ENCODE data around the gene FHL5.
"Not testable (repeated sequence)": the region's sequence is repeated elsewhere in the genome, so short reads cannot be mapped to it uniquely, and the experiment has no call there.

Gene FHL5

GRCh38 chr6:96547654-96548053 is 15.3 kb upstream of the FHL5 start:
- H3K4me3 ChIP-seq (ENCODE audit: low read depth, low read length): no peak overlapping the region
- no peaks in the 10 kb centered on the region for H3K9me3 ChIP-seq (ENCODE audit: control insufficient read depth, insufficient read depth, low read length)
- no peak overlapping the region for H3K27ac ChIP-seq (ENCODE audit: low read depth, low read length)
- H3K9ac ChIP-seq (ENCODE audit: low read depth, low read length): no peak overlapping the region
- no peaks in the 10 kb centered on the region for H3K4me1 ChIP-seq (ENCODE audit: control insufficient read depth, insufficient read depth, low read length)
- H3K27me3 ChIP-seq (ENCODE audit: control insufficient read depth, insufficient read depth, low read length): no peaks in the 10 kb centered on the region
- peaks cover 62% of the 10 kb centered on the region for H3K36me3 ChIP-seq (ENCODE audit: control insufficient read depth, insufficient read depth, low read length)

- Histone ChIP-seq H3K36me3 (ENCODE audit: control insufficient read depth, insufficient read depth, low read length) (peaks cover 59% of the 10 kb centered on the region), H3K4me1 (ENCODE audit: control insufficient read depth, insufficient read depth, low read length) (no peaks in the 10 kb centered on the region), H3K4me3 (ENCODE audit: low read depth, low read length) (no peak overlapping the region), H3K9ac (ENCODE audit: low read depth, low read length) (no peak overlapping the region), H3K27me3 (ENCODE audit: control insufficient read depth, insufficient read depth, low read length) (no peaks in the 10 kb centered on the region), H3K27ac (ENCODE audit: low read depth, low read length) (no peak overlapping the region), H3K9me3 (ENCODE audit: control insufficient read depth, insufficient read depth, low read length) (no peaks in the 10 kb centered on the region)
These were observed 8.4 kb upstream of the FHL5 start for GRCh38 chr6:96554558-96554957.

GRCh38 chr6:96559740-96560139 is 3.2 kb upstream of the FHL5 start:
- not testable (repeated sequence) for H3K9me3 ChIP-seq (ENCODE audit: control insufficient read depth, insufficient read depth, low read length); H3K4me1 ChIP-seq (ENCODE audit: control insufficient read depth, insufficient read depth, low read length); H3K4me3 ChIP-seq (ENCODE audit: low read depth, low read length); H3K9ac ChIP-seq (ENCODE audit: low read depth, low read length); H3K27ac ChIP-seq (ENCODE audit: low read depth, low read length); H3K36me3 ChIP-seq (ENCODE audit: control insufficient read depth, insufficient read depth, low read length); H3K27me3 ChIP-seq (ENCODE audit: control insufficient read depth, insufficient read depth, low read length)

DNA sequence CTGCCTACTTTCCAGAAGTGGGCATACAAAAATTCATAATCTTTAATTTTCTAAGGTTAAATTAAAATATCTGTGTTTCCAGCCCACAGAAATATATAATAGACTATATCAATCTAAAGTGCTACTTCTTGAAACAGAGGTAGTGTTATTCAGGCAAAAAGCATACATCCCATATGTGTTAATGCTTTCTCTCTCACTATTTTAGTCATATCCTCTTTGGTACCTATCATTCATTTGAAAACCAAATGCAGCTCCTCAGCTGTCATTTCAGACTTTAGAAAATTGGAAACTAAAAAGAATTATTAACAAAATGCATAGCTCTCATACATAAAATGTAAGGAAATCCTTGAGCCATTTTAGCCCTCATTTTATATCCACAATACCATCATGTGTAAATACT is 925 bp downstream of the FHL5 start:
- no peak overlapping the region for H3K9ac ChIP-seq (ENCODE audit: low read depth, low read length)
- H3K27ac ChIP-seq (ENCODE audit: low read depth, low read length): no peak overlapping the region
- peaks cover 27% of the 10 kb centered on the region for H3K4me1 ChIP-seq (ENCODE audit: control insufficient read depth, insufficient read depth, low read length)
- H3K36me3 ChIP-seq (ENCODE audit: control insufficient read depth, insufficient read depth, low read length): no peaks in the 10 kb centered on the region
- H3K4me3 ChIP-seq (ENCODE audit: low read depth, low read length): no peak overlapping the region
- no peaks in the 10 kb centered on the region for H3K27me3 ChIP-seq (ENCODE audit: control insufficient read depth, insufficient read depth, low read length)
- H3K9me3 ChIP-seq (ENCODE audit: control insufficient read depth, insufficient read depth, low read length): no peaks in the 10 kb centered on the region

- Histone ChIP-seq H3K36me3 (ENCODE audit: control insufficient read depth, insufficient read depth, low read length) (no peaks in the 10 kb centered on the region), H3K9ac (ENCODE audit: low read depth, low read length) (no peak overlapping the region), H3K4me1 (ENCODE audit: control insufficient read depth, insufficient read depth, low read length) (peaks cover 26% of the 10 kb centered on the region), H3K27ac (ENCODE audit: low read depth, low read length) (no peak overlapping the region), H3K9me3 (ENCODE audit: control insufficient read depth, insufficient read depth, low read length) (peaks cover 21% of the 10 kb centered on the region), H3K27me3 (ENCODE audit: control insufficient read depth, insufficient read depth, low read length) (no peaks in the 10 kb centered on the region), H3K4me3 (ENCODE audit: low read depth, low read length) (no peak overlapping the region)
These were observed 7.1 kb downstream of the FHL5 start for GRCh38 chr6:96570053-96570452.

GRCh38 chr6:96571551-96571950 is 8.6 kb downstream of the FHL5 start:
- no peak overlapping the region for H3K27ac ChIP-seq (ENCODE audit: low read depth, low read length)
- peaks cover 21% of the 10 kb centered on the region for H3K9me3 ChIP-seq (ENCODE audit: control insufficient read depth, insufficient read depth, low read length)
- no peak overlapping the region for H3K4me3 ChIP-seq (ENCODE audit: low read depth, low read length)
- no peaks in the 10 kb centered on the region for H3K36me3 ChIP-seq (ENCODE audit: control insufficient read depth, insufficient read depth, low read length)
- peaks cover 26% of the 10 kb centered on the region for H3K4me1 ChIP-seq (ENCODE audit: control insufficient read depth, insufficient read depth, low read length)
- no peaks in the 10 kb centered on the region for H3K27me3 ChIP-seq (ENCODE audit: control insufficient read depth, insufficient read depth, low read length)
- H3K9ac ChIP-seq (ENCODE audit: low read depth, low read length): no peak overlapping the region

GRCh38 chr6:96575359-96575758 is 12.4 kb downstream of the FHL5 start:
- H3K27ac ChIP-seq (ENCODE audit: low read depth, low read length): no peak overlapping the region
- no peaks in the 10 kb centered on the region for H3K4me1 ChIP-seq (ENCODE audit: control insufficient read depth, insufficient read depth, low read length)
- peaks cover 8% of the 10 kb centered on the region; the same call in 1 of the 2 replicates for H3K9me3 ChIP-seq (ENCODE audit: control insufficient read depth, insufficient read depth, low read length)
- no peaks in the 10 kb centered on the region for H3K27me3 ChIP-seq (ENCODE audit: control insufficient read depth, insufficient read depth, low read length)
- H3K4me3 ChIP-seq (ENCODE audit: low read depth, low read length): no peak overlapping the region
- no peak overlapping the region for H3K9ac ChIP-seq (ENCODE audit: low read depth, low read length)
- H3K36me3 ChIP-seq (ENCODE audit: control insufficient read depth, insufficient read depth, low read length): no peaks in the 10 kb centered on the region

- Histone ChIP-seq H3K36me3 (ENCODE audit: control insufficient read depth, insufficient read depth, low read length) (no peaks in the 10 kb centered on the region), H3K9me3 (ENCODE audit: control insufficient read depth, insufficient read depth, low read length) (no peaks in the 10 kb centered on the region), H3K27ac (ENCODE audit: low read depth, low read length) (no peak overlapping the region), H3K4me1 (ENCODE audit: control insufficient read depth, insufficient read depth, low read length) (no peaks in the 10 kb centered on the region), H3K9ac (ENCODE audit: low read depth, low read length) (no peak overlapping the region), H3K4me3 (ENCODE audit: low read depth, low read length) (no peak overlapping the region), H3K27me3 (ENCODE audit: control insufficient read depth, insufficient read depth, low read length) (no peaks in the 10 kb centered on the region)
These were observed 13.3 kb downstream of the FHL5 start for GRCh38 chr6:96576221-96576620.

- H3K27me3 ChIP-seq (ENCODE audit: control insufficient read depth, insufficient read depth, low read length): no peaks in the 10 kb centered on the region
- no peak overlapping the region for H3K27ac ChIP-seq (ENCODE audit: low read depth, low read length)
- H3K36me3 ChIP-seq (ENCODE audit: control insufficient read depth, insufficient read depth, low read length): no peaks in the 10 kb centered on the region
- no peaks in the 10 kb centered on the region for H3K4me1 ChIP-seq (ENCODE audit: control insufficient read depth, insufficient read depth, low read length)
- no peaks in the 10 kb centered on the region for H3K9me3 ChIP-seq (ENCODE audit: control insufficient read depth, insufficient read depth, low read length)
- no peak overlapping the region for H3K4me3 ChIP-seq (ENCODE audit: low read depth, low read length)
- H3K9ac ChIP-seq (ENCODE audit: low read depth, low read length): no peak overlapping the region
These were observed 19.1 kb downstream of the FHL5 start for GRCh38 chr6:96582021-96582420.

GRCh38 chr6:96582436-96582835 is 19.5 kb downstream of the FHL5 start:
- Histone ChIP-seq H3K36me3 (ENCODE audit: control insufficient read depth, insufficient read depth, low read length) (no peaks in the 10 kb centered on the region), H3K9ac (ENCODE audit: low read depth, low read length) (no peak overlapping the region), H3K4me3 (ENCODE audit: low read depth, low read length) (no peak overlapping the region), H3K9me3 (ENCODE audit: control insufficient read depth, insufficient read depth, low read length) (no peaks in the 10 kb centered on the region), H3K27me3 (ENCODE audit: control insufficient read depth, insufficient read depth, low read length) (no peaks in the 10 kb centered on the region), H3K4me1 (ENCODE audit: control insufficient read depth, insufficient read depth, low read length) (no peaks in the 10 kb centered on the region), H3K27ac (ENCODE audit: low read depth, low read length) (no peak overlapping the region)

DNA sequence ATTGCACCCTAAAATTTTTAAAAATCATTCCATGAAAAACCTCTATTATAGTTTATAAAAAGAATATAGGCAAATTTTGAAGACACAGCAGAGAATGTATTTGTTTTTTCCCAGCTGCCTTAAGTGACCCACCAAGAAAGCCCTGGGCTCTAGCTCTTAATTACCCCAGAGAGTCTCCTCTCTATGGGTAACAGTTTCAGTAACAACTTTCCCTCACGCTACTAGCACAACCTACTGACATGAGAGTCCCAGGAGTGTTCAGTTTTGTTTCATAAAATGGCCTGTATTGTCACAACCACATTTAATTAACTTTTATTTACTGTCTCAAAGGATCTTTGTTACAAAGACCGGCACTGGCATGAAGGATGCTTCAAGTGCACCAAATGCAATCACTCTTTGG is 41.5 kb downstream of the FHL5 start:
- no peaks in the 10 kb centered on the region for H3K9me3 ChIP-seq (ENCODE audit: control insufficient read depth, insufficient read depth, low read length)
- H3K36me3 ChIP-seq (ENCODE audit: control insufficient read depth, insufficient read depth, low read length): no peaks in the 10 kb centered on the region
- H3K27me3 ChIP-seq (ENCODE audit: control insufficient read depth, insufficient read depth, low read length): no peaks in the 10 kb centered on the region
- H3K4me3 ChIP-seq (ENCODE audit: low read depth, low read length): no peak overlapping the region
- no peak overlapping the region for H3K27ac ChIP-seq (ENCODE audit: low read depth, low read length)
- H3K9ac ChIP-seq (ENCODE audit: low read depth, low read length): no peak overlapping the region
- H3K4me1 ChIP-seq (ENCODE audit: control insufficient read depth, insufficient read depth, low read length): 0 out of 2 replicates have a peak, but pooled peaks cover 4% of the 10 kb centered on the region

GRCh38 chr6:96608074-96608473 is 45.1 kb downstream of the FHL5 start:
- Histone ChIP-seq H3K9ac (ENCODE audit: low read depth, low read length) (no peak overlapping the region), H3K27ac (ENCODE audit: low read depth, low read length) (no peak overlapping the region), H3K4me3 (ENCODE audit: low read depth, low read length) (no peak overlapping the region)

More at GRCh38 chr6:96608074-96608473, 45.1 kb downstream of the FHL5 start:
- Histone ChIP-seq H3K9me3 (ENCODE audit: control insufficient read depth, insufficient read depth, low read length) (no peaks in the 10 kb centered on the region), H3K36me3 (ENCODE audit: control insufficient read depth, insufficient read depth, low read length) (no peaks in the 10 kb centered on the region), H3K27me3 (ENCODE audit: control insufficient read depth, insufficient read depth, low read length) (no peaks in the 10 kb centered on the region), H3K4me1 (ENCODE audit: control insufficient read depth, insufficient read depth, low read length) (peaks cover 6% of the 10 kb centered on the region)

Measured in HUES48 (cell line).